Fibroblast of skin of right quadriceps (primary cell): Measurements from ENCODE around the gene GLMP.
A peak's percentile ranks its signal among the peaks of the same experiment; 100 is the strongest.

Source experiments
- DNase-seq: peaks from one replicate; pipeline ENCODE4 v3.0.0-alpha.2; 2013

Gene GLMP

GRCh38 chr1:156247460-156248322, 47.8 kb downstream of the GLMP start, which contains the start of gene PAQR6:
Gene PAQR6 (minus strand): TSS chr1:156248056. CDS start chr1:156246731, 1,325 bp downstream.
- DNase-seq = no peak

GRCh38 chr1:156246781-156247459, 48.6 kb downstream of the GLMP start:
- no peak for DNase-seq

GRCh38 chr1:156246241-156246780, 49.2 kb downstream of the GLMP start:
- no peak for DNase-seq

GRCh38 chr1:156245451-156246232, 49.8 kb downstream of the GLMP start:
- DNase-seq = peak; percentile 18

GRCh38 chr1:156244712-156245111, 50.8 kb downstream of the GLMP start:
- DNase-seq = no peak

- no peak for DNase-seq
Measured at GRCh38 chr1:156244126-156244525, 51.4 kb downstream of the GLMP start.

GRCh38 chr1:156242738-156243137, 52.7 kb downstream of the GLMP start:
- DNase-seq = no peak
